ENCODE measurements around the gene PCSK1. TPM values are rescaled to one million over a fixed set of nuclear protein-coding genes. Genes with fewer than 3 reads are reported as not detected.

PCSK1 gene
- total RNA-seq, 3 donors from 2014 or later (not counting 1 experiment from before 2014, with no cell fraction given): not detected

DNA sequence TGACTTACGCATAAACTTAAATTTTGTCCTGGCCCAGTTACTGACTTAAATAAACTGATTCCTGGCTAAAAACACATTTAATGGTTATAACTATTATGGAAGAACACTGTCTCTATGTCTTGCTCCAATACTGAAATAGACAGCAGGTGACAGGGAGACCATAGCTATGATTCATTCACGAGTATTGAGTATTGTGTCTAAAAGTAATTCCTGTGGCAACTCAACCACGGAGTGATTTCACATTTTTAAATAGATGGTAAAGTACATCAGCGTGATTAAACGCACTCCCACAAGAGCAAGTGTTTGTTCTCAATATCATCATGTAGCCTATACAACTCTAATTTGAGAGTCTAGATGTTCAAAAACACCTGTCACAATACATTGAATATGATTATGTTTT, 35.9 kb upstream of the PCSK1 start:
- ATAC-seq: no peak
- Mint-ChIP-seq H3K27ac (no peak overlapping the region), H3K27me3 (ENCODE audit: low read depth in 2 of 2) (peaks cover 13 to 31% of the 10 kb centered on the region in 2 donors), H3K4me1 (peaks cover 0 to 4% of the 10 kb centered on the region in 2 donors), H3K36me3 (no peaks in the 10 kb centered on the region), H3K4me3 (no peak overlapping the region), H3K9me3 (no peaks in the 10 kb centered on the region)
- WGBS (ENCODE audit: insufficient coverage): 83% methylated on average over 2 of the region's 5 CpGs
- TF ChIP-seq, protein P1, sequence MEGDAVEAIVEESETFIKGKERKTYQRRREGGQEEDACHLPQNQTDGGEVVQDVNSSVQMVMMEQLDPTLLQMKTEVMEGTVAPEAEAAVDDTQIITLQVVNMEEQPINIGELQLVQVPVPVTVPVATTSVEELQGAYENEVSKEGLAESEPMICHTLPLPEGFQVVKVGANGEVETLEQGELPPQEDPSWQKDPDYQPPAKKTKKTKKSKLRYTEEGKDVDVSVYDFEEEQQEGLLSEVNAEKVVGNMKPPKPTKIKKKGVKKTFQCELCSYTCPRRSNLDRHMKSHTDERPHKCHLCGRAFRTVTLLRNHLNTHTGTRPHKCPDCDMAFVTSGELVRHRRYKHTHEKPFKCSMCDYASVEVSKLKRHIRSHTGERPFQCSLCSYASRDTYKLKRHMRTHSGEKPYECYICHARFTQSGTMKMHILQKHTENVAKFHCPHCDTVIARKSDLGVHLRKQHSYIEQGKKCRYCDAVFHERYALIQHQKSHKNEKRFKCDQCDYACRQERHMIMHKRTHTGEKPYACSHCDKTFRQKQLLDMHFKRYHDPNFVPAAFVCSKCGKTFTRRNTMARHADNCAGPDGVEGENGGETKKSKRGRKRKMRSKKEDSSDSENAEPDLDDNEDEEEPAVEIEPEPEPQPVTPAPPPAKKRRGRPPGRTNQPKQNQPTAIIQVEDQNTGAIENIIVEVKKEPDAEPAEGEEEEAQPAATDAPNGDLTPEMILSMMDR (IDR thresholded peaks at IDR 0.05): no peak
- H3K9me3 ChIP-seq (ENCODE audit: control insufficient read depth, insufficient read depth, low read length): no peaks in the 10 kb centered on the region
- intact Hi-C loops (cut with micrococcal nuclease): no loop called here
- H3K36me3 ChIP-seq (ENCODE audit: control insufficient read depth, insufficient read depth, low read length): no peaks in the 10 kb centered on the region
- H3K27me3 ChIP-seq (ENCODE audit: control insufficient read depth, insufficient read depth, low read length): peaks cover 3% of the 10 kb centered on the region
- H3K4me1 ChIP-seq (ENCODE audit: control insufficient read depth, insufficient read depth, low read length): no peaks in the 10 kb centered on the region
- no peak overlapping the region for H3K27ac ChIP-seq (ENCODE audit: low read length)
- no peak for DNase-seq
- H3K4me3 ChIP-seq (ENCODE audit: low read length): no peak overlapping the region

DNA sequence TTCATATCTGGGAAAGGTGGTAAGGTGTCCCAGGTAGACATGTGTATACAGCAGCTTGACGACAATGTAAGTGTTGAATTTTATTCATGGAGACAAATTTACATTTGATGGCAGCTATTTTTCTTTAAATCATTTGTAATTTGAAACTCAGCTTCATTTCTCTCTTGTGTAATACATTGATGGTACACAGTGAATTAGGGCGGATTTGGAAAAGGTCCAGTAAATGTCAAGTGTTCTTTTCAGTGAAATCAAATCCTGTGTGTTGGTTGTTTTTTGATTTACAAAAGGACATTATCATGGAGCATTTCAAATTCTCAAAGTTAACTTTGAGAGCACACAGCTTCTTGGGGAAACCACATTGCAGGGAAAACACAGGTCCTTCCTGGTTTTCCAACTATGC, 30.0 kb upstream of the PCSK1 start:
- DNase-seq (no peak), ATAC-seq (no peak)
- Histone ChIP-seq H3K36me3 (ENCODE audit: control insufficient read depth, insufficient read depth, low read length) (no peaks in the 10 kb centered on the region), H3K27ac (ENCODE audit: low read length) (no peak overlapping the region), H3K4me1 (ENCODE audit: control insufficient read depth, insufficient read depth, low read length) (no peaks in the 10 kb centered on the region), H3K27me3 (ENCODE audit: control insufficient read depth, insufficient read depth, low read length) (peaks cover 6% of the 10 kb centered on the region), H3K4me3 (ENCODE audit: low read length) (no peak overlapping the region), H3K9me3 (ENCODE audit: control insufficient read depth, insufficient read depth, low read length) (no peaks in the 10 kb centered on the region)
- Mint-ChIP-seq H3K27ac (no peak overlapping the region), H3K27me3 (ENCODE audit: low read depth in 2 of 2) (peaks cover 10 to 17% of the 10 kb centered on the region in 2 donors), H3K36me3 (no peaks in the 10 kb centered on the region), H3K4me1 (no peaks in the 10 kb centered on the region), H3K9me3 (no peaks in the 10 kb centered on the region), H3K4me3 (no peak overlapping the region)
- TF ChIP-seq, protein P1 (IDR thresholded peaks at IDR 0.05): no peak
- intact Hi-C loops (cut with micrococcal nuclease): no loop called here
- 90% methylated on average over 2 of the region's 2 CpGs for WGBS (ENCODE audit: insufficient coverage)

DNA sequence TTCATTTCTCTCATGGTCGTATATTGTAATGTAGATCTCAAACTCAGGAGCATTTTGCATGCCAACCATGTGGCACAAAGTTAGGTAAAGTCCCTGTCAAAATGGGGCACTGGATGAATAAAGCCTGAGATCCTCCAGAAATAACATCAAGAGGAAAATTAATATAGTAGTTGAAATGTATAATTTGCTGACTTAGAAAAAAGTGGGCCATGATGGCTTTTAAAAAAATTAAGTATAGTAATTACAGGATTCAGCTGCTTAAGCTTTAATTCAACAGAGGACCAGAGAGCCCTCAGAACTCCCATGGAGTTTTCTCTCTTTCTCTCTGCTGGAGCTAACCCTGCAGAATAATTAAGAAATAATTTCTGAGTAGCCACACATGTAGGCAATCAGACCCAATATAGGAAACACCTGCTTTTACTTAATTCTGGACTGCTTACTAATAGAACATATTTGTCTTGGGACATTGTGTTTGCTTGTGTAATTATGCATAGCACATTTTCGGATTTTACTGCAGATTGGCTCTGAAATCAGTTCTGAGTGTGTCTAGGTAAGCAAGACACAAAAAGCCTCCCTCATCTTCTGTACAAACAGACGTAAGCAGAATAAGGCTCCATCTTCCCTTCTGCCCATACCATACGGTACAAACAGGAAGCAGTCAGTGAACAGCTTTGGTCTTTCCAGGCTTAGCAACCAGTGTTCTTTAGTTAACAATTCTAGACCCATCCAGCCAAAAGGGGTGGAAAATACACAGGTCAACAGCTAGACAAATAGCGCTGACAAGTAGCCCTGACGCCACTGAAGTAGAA, 26.5 kb upstream of the PCSK1 start:
- TF ChIP-seq, protein P1 (IDR thresholded peaks at IDR 0.05): no peak

More for the DNA sequence above, 26.5 kb upstream of the PCSK1 start:
- Mint-ChIP-seq H3K4me1 (no peaks in the 10 kb centered on the region), H3K27me3 (ENCODE audit: low read depth in 2 of 2) (peaks cover 8 to 20% of the 10 kb centered on the region in 2 donors), H3K27ac (no peak overlapping the region), H3K9me3 (peaks cover 0 to 6% of the 10 kb centered on the region in 2 donors), H3K36me3 (no peaks in the 10 kb centered on the region), H3K4me3 (no peak overlapping the region)
- ATAC-seq (no peak), DNase-seq (no peak)
- 75% methylated on average over 6 of the region's 6 CpGs for WGBS (ENCODE audit: insufficient coverage)
- Histone ChIP-seq H3K27me3 (ENCODE audit: control insufficient read depth, insufficient read depth, low read length) (peaks cover 3% of the 10 kb centered on the region), H3K27ac (ENCODE audit: low read length) (no peak overlapping the region), H3K9me3 (ENCODE audit: control insufficient read depth, insufficient read depth, low read length) (no peaks in the 10 kb centered on the region), H3K4me1 (ENCODE audit: control insufficient read depth, insufficient read depth, low read length) (no peaks in the 10 kb centered on the region), H3K4me3 (ENCODE audit: low read length) (no peak overlapping the region), H3K36me3 (ENCODE audit: control insufficient read depth, insufficient read depth, low read length) (no peaks in the 10 kb centered on the region)
- intact Hi-C loops (cut with micrococcal nuclease): no loop called here

All from natural killer cell (primary cell).